GM12878 (cell line): Measurements from ENCODE around the gene PRR7. TPM values are rescaled to one million over a fixed set of nuclear protein-coding genes. Genes with fewer than 3 reads are reported as not detected.

Experiments
- ATAC-seq: fragments of 200-7000 bp; cut with Tn5 transposase; 3 replicates; pipeline ENCODE4 v1.9.1; 2020; ENCODE audit warnings: mild to moderate bottlenecking, moderate library complexity
- BruUV-seq: library from RNA; stranded (reverse); fragments of 400-500 nt; replicated peaks from 2 replicates; lab custom pipeline; 2021; lab: Mats Ljungman, UMichigan
- CTCF ChIA-PET: fragments of 300-600 bp; sonication (Branson Sonifier 250); formaldehyde crosslinking; extraction: SDS; loops from one replicate; lab custom pipeline; 2021; ENCODE audit warnings: inconsistent platforms; lab: Yijun Ruan, JAX
- POLR2A ChIA-PET: fragments of 350-600 bp; formaldehyde crosslinking; extraction: SDS; loops from one replicate; lab custom pipeline; 2021; ENCODE audit warnings: inconsistent platforms; lab: Charles Lee
- RAD21 ChIA-PET: fragments of 300-600 bp; sonication (Branson Sonifier 250); formaldehyde crosslinking; loops from one replicate; lab custom pipeline; 2023; ENCODE audit warnings: antibody characterized with exemption; ENCODE audit not compliant: unreplicated experiment; lab: Charles Lee
- SMC1A ChIA-PET: fragments of 300-600 bp; sonication (Branson Sonifier 250); formaldehyde crosslinking; loops from one replicate; lab custom pipeline; 2023; ENCODE audit not compliant: unreplicated experiment, uncharacterized antibody; lab: Charles Lee
- DNase-seq: peaks from one replicate; pipeline ENCODE4 v3.0.0-alpha.2; 2011; ENCODE audit warnings: low read depth, low spot score
- FAIRE-seq: peaks from 3 replicates; lab custom pipeline; 2011; peaks lifted over from hg19 to GRCh38; lab: Jason Lieb, UNC
- H2AFZ ChIP-seq: 2 replicates; pipeline ENCODE4 v1.6.0; 2011; ENCODE audit warnings: low read depth, low read length, control low read depth; ENCODE audit not compliant: control insufficient read depth
- H3K27ac ChIP-seq: 2 replicates; pipeline ENCODE4 v1.5.1; 2011; ENCODE audit warnings: control low read depth; ENCODE audit not compliant: control insufficient read depth, insufficient read depth
- H3K27me3 ChIP-seq, 2 experiments: replicated peaks in 1 of 2; 2 replicates each; pipeline versions ENCODE4 v1.6.0 to v1.6.1; 2011; ENCODE audit warnings: low read length in 1 of 2; ENCODE audit not compliant: control insufficient read depth in 2 of 2, insufficient read depth in 2 of 2
- H3K36me3 ChIP-seq, 2 experiments: 2 replicates each; pipeline ENCODE4 v1.5.1; 2011; ENCODE audit warnings: low read length in 1 of 2; ENCODE audit not compliant: control insufficient read depth in 2 of 2, insufficient read depth in 2 of 2
- H3K4me1 ChIP-seq: 2 replicates; pipeline ENCODE4 v1.6.1; 2011; ENCODE audit warnings: mild to moderate bottlenecking, low read length, moderate library complexity, mixed read lengths; ENCODE audit not compliant: control insufficient read depth, insufficient read depth
- H3K4me2 ChIP-seq: 2 replicates; pipeline ENCODE4 v1.6.0; 2011; ENCODE audit warnings: control low read depth; ENCODE audit not compliant: control insufficient read depth, insufficient read depth
- H3K4me3 ChIP-seq: fragments of 200-600 bp; sonication (generic); 2 replicates; pipeline ENCODE4 v1.5.1; 2016
- H3K79me2 ChIP-seq: 2 replicates; pipeline ENCODE4 v1.6.0; 2011; ENCODE audit warnings: low read length; ENCODE audit not compliant: control insufficient read depth, insufficient read depth
- H3K9ac ChIP-seq: 2 replicates; pipeline ENCODE4 v1.8.0; 2011; ENCODE audit warnings: low read length, control low read depth, mixed read lengths; ENCODE audit not compliant: control insufficient read depth, insufficient read depth
- H3K9me3 ChIP-seq: replicated peaks from 3 replicates; pipeline ENCODE4 v1.5.1; 2011; ENCODE audit warnings: mild to moderate bottlenecking, low read length; ENCODE audit not compliant: control insufficient read depth, insufficient read depth
- H4K20me1 ChIP-seq: 2 replicates; pipeline ENCODE4 v1.6.0; 2011; ENCODE audit not compliant: control insufficient read depth, insufficient read depth
- KAT2A ChIP-seq: conservative IDR thresholded peaks from 2 replicates; pipeline ENCODE4 v1.6.1; 2011; ENCODE audit warnings: low read depth, low read length; ENCODE audit not compliant: control insufficient read depth
- WGBS: methylation state at CpG from one replicate; pipeline ENCODE4 v1.1.6; 2016; ENCODE audit warnings: low lambda C conversion rate; ENCODE audit not compliant: insufficient replicate concordance, insufficient coverage; ENCODE audit errors: missing lambda C conversion rate; 5-methylcytosine and 5-hydroxymethylcytosine counted together
- in situ Hi-C: fragments of 300-500 bp; cut with MboI; formaldehyde crosslinking; loops from 9 replicates; pipeline ENCODE4 v1.14.3; 2018; ENCODE audit warnings: mixed read lengths
- intact Hi-C: fragments of 100-400 bp; cut with micrococcal nuclease; formaldehyde crosslinking; loops from one replicate; pipeline ENCODE4 v1.14.2; 2022; ENCODE audit not compliant: unreplicated experiment
- polyA plus RNA-seq, 11 experiments: library from polyadenylated mRNA; depleted of rRNA in 4 of 11; unstranded in 6 of 11; stranded (reverse) in 5 of 11; fragments of >200 nt; fragmentation: Nextera tagmentation in 4 of 11; fragmentation: Illumina TruSeq in 1 of 11; extraction: Ambion mirVana in 4 of 11; extraction: Trizol in 1 of 11; gene quantifications; 1 replicate in 1 of 11; 2 replicates in 10 of 11; pipeline versions ENCODE4 v1.2.1 to v1.2.3, GENCODE V29; 2011 to 2016; ENCODE audit warnings: inconsistent platforms in 2 of 11, missing spikeins in 2 of 11, low read depth in 1 of 11
- total RNA-seq, 4 experiments: library from RNA; depleted of rRNA in 3 of 4; stranded (reverse); fragments of >200 nt in 3 of 4; fragmentation: Illumina TruSeq in 1 of 4; extraction: Trizol in 1 of 4; gene quantifications; 2 replicates each; pipeline versions ENCODE4 v1.2.1 to v1.2.3, GENCODE V29; 2013 to 2021
- TF ChIP-seq, protein P1 (sequence below): IDR thresholded peaks from 2 replicates; pipeline ENCODE4 v1.6.1; 2011; ENCODE audit warnings: borderline replicate concordance, low read depth, mild to moderate bottlenecking, moderate library complexity, low read length; ENCODE audit not compliant: insufficient read depth, poor library complexity, severe bottlenecking
- TF ChIP-seq, protein P2 (sequence below): fragments of 450-650 bp; IDR thresholded peaks from 2 replicates; pipeline ENCODE4 v1.6.1; 2017; ENCODE audit warnings: antibody characterized with exemption, mild to moderate bottlenecking, moderate library complexity
- TF ChIP-seq, protein P3 (sequence below): fragments of 150-350 bp; IDR thresholded peaks from 2 replicates; pipeline ENCODE4 v1.6.1; 2016; ENCODE audit warnings: low read depth, low read length

Gene PRR7
- total and polyA plus RNA-seq, 10 of the 15 experiments (the other 5 are each of a cell fraction or from before 2014, with no cell fraction given): 0.09 to 18.8 (median 4.6) TPM; not detected in 2

DNA sequence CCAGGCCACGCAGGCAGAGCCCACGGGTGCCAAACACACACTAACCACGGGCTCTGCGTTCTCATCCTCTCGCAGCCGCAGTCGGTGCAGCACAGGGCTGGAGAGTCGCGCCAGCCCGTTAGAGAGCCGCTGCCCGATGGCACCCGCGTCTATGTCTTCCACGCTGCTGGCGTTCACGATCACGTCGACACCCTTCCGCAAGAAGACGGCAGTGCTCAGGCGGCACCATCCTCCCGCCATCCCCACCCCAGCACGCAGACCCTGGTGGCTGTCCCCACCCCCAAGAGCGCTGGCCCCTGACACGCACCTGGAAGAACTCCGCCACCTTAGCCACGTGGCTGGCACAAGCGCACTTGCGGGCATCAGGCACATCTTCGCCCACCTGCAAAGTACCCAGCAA is 20.8 kb downstream of the PRR7 start:
- CTCF ChIA-PET: no interaction called here

More for the DNA sequence above, 20.8 kb downstream of the PRR7 start:
- no peak for TF ChIP-seq KAT2A
- TF ChIP-seq, protein P1, sequence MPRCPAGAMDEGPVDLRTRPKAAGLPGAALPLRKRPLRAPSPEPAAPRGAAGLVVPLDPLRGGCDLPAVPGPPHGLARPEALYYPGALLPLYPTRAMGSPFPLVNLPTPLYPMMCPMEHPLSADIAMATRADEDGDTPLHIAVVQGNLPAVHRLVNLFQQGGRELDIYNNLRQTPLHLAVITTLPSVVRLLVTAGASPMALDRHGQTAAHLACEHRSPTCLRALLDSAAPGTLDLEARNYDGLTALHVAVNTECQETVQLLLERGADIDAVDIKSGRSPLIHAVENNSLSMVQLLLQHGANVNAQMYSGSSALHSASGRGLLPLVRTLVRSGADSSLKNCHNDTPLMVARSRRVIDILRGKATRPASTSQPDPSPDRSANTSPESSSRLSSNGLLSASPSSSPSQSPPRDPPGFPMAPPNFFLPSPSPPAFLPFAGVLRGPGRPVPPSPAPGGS: no peak
- TF ChIP-seq, protein P2, sequence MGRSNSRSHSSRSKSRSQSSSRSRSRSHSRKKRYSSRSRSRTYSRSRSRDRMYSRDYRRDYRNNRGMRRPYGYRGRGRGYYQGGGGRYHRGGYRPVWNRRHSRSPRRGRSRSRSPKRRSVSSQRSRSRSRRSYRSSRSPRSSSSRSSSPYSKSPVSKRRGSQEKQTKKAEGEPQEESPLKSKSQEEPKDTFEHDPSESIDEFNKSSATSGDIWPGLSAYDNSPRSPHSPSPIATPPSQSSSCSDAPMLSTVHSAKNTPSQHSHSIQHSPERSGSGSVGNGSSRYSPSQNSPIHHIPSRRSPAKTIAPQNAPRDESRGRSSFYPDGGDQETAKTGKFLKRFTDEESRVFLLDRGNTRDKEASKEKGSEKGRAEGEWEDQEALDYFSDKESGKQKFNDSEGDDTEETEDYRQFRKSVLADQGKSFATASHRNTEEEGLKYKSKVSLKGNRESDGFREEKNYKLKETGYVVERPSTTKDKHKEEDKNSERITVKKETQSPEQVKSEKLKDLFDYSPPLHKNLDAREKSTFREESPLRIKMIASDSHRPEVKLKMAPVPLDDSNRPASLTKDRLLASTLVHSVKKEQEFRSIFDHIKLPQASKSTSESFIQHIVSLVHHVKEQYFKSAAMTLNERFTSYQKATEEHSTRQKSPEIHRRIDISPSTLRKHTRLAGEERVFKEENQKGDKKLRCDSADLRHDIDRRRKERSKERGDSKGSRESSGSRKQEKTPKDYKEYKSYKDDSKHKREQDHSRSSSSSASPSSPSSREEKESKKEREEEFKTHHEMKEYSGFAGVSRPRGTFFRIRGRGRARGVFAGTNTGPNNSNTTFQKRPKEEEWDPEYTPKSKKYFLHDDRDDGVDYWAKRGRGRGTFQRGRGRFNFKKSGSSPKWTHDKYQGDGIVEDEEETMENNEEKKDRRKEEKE: no peak
- TF ChIP-seq, protein P3, sequence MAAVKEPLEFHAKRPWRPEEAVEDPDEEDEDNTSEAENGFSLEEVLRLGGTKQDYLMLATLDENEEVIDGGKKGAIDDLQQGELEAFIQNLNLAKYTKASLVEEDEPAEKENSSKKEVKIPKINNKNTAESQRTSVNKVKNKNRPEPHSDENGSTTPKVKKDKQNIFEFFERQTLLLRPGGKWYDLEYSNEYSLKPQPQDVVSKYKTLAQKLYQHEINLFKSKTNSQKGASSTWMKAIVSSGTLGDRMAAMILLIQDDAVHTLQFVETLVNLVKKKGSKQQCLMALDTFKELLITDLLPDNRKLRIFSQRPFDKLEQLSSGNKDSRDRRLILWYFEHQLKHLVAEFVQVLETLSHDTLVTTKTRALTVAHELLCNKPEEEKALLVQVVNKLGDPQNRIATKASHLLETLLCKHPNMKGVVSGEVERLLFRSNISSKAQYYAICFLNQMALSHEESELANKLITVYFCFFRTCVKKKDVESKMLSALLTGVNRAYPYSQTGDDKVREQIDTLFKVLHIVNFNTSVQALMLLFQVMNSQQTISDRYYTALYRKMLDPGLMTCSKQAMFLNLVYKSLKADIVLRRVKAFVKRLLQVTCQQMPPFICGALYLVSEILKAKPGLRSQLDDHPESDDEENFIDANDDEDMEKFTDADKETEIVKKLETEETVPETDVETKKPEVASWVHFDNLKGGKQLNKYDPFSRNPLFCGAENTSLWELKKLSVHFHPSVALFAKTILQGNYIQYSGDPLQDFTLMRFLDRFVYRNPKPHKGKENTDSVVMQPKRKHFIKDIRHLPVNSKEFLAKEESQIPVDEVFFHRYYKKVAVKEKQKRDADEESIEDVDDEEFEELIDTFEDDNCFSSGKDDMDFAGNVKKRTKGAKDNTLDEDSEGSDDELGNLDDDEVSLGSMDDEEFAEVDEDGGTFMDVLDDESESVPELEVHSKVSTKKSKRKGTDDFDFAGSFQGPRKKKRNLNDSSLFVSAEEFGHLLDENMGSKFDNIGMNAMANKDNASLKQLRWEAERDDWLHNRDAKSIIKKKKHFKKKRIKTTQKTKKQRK: no peak
- H3K4me2 ChIP-seq: no peak overlapping the region
- in situ Hi-C loops (no loop called here), intact Hi-C loops (no loop called here)
- no peaks in the 10 kb centered on the region for H4K20me1 ChIP-seq
- peaks cover 1% of the 10 kb centered on the region; the same call in 1 of the 2 replicates for H3K79me2 ChIP-seq
- 83% methylated on average over 27 of the region's 31 CpGs for WGBS
- no peak overlapping the region for H3K4me3 ChIP-seq
- peaks cover 3% of the 10 kb centered on the region for H3K4me1 ChIP-seq
- H3K36me3 ChIP-seq: no peaks in the 10 kb centered on the region
- ChIA-PET POLR2A (interaction anchor here (1.1 kb wide), 1 partner anchor 13 kb away, joined by 3 read pairs; no protein-coding TSS in a partner anchor), SMC1A (interaction anchor here (1.0 kb wide), 1 partner anchor 10 kb away, joined by 4 read pairs; no protein-coding TSS in a partner anchor), RAD21 (no interaction called here)
- BruUV-seq: no TSS peak
- no peak overlapping the region for H3K9ac ChIP-seq
- no peak overlapping the region for H2AFZ ChIP-seq
- no peak for DNase-seq
- H3K27me3 ChIP-seq: no peaks in the 10 kb centered on the region
- ATAC-seq: no peak
- FAIRE-seq: no peak
- H3K27ac ChIP-seq: no peak overlapping the region
- no peaks in the 10 kb centered on the region for H3K9me3 ChIP-seq
